Measurements from ENCODE around the gene RMP24.

- no peak for TF ChIP-seq CTCF (IDR thresholded peaks at IDR 0.05)
- no peak for TF ChIP-seq POLR2A (IDR thresholded peaks at IDR 0.05)
These were observed 19.2 kb downstream of the RMP24 start for GRCh38 chr18:35991696-35992095.
